NCI-H2171 treated with DMSO at 0.1 percent for 48 hours (cell line): Measurements from ENCODE around the gene TBC1D5.
"Not testable (repeated sequence)": the region's sequence is repeated elsewhere in the genome, so short reads cannot be mapped to it uniquely, and the experiment has no call there.

Source experiments
- DNase-seq: peaks from one replicate; lab custom pipeline; 2025; lab: John Stamatoyannopoulos, UW

TBC1D5 gene

GRCh38 chr3:17133632-17134545 lies 608.5 kb downstream of the TBC1D5 start:
- no peak for DNase-seq

- DNase-seq, result no peak
Observed at GRCh38 chr3:17132286-17133115, 609.9 kb downstream of the TBC1D5 start.

DNA sequence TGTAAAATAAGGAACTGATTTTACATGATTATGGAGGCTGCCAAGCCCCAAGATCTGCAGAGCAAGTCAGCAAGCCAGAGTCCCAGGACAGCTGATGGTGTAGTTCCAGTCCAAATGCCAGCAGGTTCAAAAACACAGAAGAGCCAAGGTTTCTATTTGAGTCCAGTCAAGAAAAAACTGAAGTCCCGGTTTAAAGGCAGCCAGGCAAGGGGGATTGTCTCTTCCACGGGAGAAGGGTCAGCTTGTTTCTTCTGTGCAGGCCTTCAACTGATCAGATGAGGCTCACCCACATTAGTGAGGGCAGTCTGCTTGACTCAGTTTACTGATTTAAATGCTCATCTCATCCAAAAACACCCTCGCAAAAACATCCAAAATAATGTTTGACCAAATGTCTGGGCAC lies 611.5 kb downstream of the TBC1D5 start:
- no peak for DNase-seq

DNA sequence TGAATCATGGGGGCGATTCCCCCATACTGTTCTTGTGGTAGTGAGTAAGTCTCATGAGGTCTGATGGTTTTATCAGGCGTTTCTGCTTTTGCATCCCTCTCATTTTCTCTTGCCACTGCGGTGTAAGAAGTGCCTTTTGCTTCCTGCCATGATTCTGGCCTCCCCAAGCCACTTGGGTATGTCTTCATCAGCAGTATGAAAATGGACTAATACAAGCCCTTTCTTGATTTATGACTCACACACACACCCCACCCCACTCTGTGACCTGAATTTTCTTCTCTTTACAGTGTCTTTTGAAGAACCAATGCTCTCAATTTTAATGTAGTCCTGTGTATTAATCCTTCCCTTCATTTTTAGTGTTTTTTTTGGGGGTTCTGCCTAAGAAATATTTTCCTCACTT lies 612.9 kb downstream of the TBC1D5 start:
- DNase-seq, result no peak

DNA sequence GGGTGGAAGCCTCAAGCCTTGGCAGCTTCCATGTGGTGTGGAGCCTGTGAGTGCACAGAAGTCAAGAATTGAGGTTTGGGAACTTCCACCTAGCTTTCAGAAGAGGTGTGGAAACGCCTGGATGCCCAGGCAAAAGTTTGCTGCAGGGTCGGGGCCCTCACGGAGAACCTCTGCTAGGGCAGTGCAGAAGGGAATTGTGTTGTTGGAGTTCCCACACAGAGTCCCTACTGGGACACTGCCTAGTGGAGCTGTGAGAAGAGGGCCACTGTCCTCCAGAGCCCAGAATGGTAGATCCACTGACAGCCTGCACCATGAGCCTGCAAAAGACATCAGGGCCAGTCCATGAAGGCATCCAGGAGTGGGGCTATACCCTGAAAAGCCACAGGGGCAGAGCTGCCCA lies 613.8 kb downstream of the TBC1D5 start:
- DNase-seq, result not testable (repeated sequence)

DNA sequence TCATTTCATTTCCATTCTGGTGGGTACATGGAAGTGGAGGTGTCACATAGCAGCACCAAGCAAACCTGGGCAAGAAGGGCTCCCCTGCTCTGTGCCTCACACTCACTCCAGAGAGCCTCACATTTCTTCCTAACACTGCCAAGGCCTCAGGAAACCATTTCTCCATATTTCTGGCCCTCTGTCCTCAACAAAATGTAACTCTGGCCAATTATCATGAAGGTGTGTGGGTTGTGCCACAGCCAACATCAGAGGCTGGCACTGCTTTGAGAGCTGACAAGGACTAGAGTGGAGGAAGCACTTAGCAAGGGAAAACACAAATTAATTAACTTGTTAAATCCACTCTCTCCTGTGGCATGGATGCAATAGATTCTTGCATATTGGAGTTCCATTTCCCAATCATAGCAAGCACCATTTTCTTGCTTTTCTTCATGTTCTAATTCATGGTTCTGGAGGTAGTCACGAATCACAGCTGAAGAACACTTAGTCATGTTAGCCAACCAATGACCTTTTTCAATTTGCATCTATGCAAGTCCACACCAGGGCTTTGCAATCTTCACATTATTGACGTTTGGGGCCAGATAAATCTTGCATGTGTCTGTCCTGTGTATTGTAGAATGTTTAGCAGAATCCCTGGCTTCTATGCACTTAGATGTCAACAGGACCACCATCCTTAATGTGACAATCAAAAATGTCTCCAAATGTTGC lies 616.5 kb downstream of the TBC1D5 start:
- DNase-seq, result no peak

- no peak for DNase-seq
Observed at GRCh38 chr3:17122758-17123157, 619.7 kb downstream of the TBC1D5 start.

GRCh38 chr3:17121336-17121735 lies 621.1 kb downstream of the TBC1D5 start:
- DNase-seq, result no peak

GRCh38 chr3:17120115-17120514 lies 622.3 kb downstream of the TBC1D5 start:
- DNase-seq, result no peak

GRCh38 chr3:17119201-17120072 lies 623.0 kb downstream of the TBC1D5 start:
- no peak for DNase-seq

DNA sequence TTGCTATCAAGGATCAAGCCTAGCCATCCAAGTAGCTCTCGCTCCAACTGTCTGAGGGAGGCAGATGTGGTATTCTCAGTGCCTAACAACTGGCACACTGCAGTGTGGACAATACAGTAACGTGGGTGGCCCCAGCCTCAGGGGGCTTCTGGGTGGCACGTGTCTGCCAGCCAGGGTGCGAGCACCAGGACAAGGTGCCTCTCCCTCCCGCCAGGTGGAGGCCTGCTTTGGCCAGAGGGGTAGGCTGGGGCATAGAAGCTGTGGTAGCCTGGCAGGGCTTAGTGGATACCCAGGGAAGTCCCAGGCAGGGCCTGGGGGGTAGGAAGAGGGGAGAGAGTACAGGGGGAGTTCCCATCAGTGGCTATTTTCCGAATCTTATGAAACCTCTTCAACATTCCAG lies 623.7 kb downstream of the TBC1D5 start:
- no peak for DNase-seq

- DNase-seq, result no peak
Observed at GRCh38 chr3:17116007-17116600, 626.3 kb downstream of the TBC1D5 start.

DNA sequence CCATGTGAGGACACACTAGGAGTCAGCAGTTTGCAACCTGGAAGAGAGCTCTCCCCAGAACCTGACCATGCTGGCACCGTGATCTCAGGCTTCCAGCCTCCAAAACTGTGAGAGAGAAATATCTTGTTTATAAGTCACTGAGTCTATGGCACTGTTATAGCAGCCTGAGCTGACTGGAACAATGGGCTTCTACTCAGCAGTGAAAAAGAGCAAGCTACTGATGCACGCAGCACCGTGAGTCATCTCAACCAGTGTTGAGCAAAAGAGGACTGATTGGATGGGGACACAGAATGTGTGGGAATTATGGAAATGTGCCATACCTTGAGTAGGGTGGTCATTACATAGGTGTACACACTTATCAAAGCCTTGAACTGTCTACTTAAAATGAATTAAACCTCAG lies 627.2 kb downstream of the TBC1D5 start:
- DNase-seq, result no peak

DNA sequence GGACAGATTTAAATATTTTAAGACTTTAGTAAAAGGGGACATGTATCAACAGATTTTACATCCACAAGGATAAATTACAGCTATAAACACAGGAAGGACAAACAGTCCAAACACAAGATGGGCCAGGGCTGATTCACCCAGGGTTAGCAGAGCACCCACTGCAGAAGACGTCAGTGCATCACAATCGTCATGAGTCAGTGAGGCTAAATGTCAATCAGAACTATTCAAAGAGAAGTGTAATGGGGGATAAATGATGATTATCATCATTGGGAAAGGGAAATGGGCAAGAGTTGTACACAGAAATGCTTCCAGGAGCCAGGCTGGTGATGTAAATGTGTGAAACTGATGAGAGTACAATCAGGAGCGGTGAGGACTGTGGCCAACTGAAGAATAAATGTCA lies 630.8 kb downstream of the TBC1D5 start:
- no peak for DNase-seq

DNA sequence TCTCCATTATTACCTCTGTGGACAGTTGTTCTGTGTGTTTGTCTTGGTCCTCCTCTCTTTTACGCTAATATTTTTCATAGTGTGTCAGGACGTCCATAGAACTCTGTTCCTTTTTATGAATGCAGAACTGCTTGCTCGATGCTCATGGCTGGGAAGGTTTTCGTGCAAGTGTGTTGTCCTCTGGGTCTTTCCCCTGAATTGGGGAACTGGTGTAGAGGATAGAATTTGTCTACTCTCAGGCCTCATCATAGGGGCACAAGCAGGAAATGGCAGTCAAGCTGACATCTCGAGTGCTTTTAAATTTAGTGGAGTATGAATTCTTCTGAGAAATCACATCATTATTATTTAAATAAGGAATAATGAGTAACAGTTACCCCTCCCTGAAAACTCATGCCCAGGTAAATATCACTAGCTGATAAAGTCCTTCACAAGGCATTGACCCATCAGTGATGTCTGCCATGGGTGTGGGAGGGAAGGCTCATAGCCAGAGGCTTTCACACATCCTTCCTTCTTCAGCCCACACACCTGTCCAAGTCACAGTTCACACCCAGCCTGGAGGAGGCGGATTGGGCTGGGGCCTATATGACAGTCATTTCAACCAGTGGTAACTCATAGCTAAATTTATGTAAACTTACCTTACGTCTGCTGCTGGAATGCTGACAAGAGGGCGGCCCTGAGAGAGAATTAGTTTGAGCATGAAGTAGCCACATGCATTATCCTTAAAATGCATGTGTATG lies 631.6 kb downstream of the TBC1D5 start:
- no peak for DNase-seq
